ENCODE measurements around the gene SYNGAP1. TPM values are rescaled to one million over a fixed set of nuclear protein-coding genes. Genes with fewer than 3 reads are reported as not detected.

SYNGAP1 gene
- total RNA-seq, 1 experiment from 2014 or later: 18.3 TPM

DNA sequence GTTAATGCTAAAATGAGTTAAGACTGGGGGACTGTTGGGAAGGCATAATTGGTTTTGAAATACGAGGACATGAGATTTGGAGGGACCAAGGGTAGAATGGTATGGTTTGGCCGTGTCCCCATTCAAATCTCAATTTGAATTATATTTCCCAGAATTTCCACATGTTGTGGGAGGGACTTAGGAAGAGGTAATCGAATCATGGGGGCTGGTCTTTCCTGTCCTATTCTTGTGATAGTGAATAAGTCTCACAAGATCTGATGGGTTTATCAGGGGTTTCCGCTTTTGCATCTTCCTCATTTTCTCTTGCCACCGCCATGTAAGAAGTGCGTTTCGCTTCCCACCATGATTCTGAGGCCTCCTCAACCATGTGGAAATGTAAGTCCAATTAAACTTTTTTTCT is 47.2 kb downstream of the SYNGAP1 start:
- ChIA-PET POLR2A (no interaction called here), CTCF (no interaction called here)
- Histone ChIP-seq H3K36me3 (ENCODE audit: control insufficient read depth, insufficient read depth, low read length) (no peaks in the 10 kb centered on the region), H3K4me1 (no peaks in the 10 kb centered on the region), H3K4me3 (ENCODE audit: low read depth, low read length) (no peak overlapping the region), H3K9me3 (0 out of 2 replicates have a peak, but pooled peaks cover 4% of the 10 kb centered on the region), H3K27me3 (replicated peaks; ENCODE audit: control insufficient read depth, insufficient read depth, low read length) (no peaks in the 10 kb centered on the region)
- Mint-ChIP-seq H3K27me3 (ENCODE audit: insufficient read depth, unreplicated experiment) (peaks cover 5% of the 10 kb centered on the region), H3K27ac (ENCODE audit: unreplicated experiment) (no peak overlapping the region), H3K36me3 (ENCODE audit: insufficient read depth, unreplicated experiment) (no peaks in the 10 kb centered on the region), H3K4me3 (ENCODE audit: unreplicated experiment) (no peak overlapping the region), H3K4me1 (ENCODE audit: low read depth, unreplicated experiment) (no peaks in the 10 kb centered on the region), H3K9me3 (ENCODE audit: unreplicated experiment) (no peaks in the 10 kb centered on the region)
- BruUV-seq (replicated peaks): no TSS peak
- DNase-seq: no peak
- intact Hi-C loops (cut with micrococcal nuclease; ENCODE audit: unreplicated experiment): no loop called here
- TF ChIP-seq, protein P1, sequence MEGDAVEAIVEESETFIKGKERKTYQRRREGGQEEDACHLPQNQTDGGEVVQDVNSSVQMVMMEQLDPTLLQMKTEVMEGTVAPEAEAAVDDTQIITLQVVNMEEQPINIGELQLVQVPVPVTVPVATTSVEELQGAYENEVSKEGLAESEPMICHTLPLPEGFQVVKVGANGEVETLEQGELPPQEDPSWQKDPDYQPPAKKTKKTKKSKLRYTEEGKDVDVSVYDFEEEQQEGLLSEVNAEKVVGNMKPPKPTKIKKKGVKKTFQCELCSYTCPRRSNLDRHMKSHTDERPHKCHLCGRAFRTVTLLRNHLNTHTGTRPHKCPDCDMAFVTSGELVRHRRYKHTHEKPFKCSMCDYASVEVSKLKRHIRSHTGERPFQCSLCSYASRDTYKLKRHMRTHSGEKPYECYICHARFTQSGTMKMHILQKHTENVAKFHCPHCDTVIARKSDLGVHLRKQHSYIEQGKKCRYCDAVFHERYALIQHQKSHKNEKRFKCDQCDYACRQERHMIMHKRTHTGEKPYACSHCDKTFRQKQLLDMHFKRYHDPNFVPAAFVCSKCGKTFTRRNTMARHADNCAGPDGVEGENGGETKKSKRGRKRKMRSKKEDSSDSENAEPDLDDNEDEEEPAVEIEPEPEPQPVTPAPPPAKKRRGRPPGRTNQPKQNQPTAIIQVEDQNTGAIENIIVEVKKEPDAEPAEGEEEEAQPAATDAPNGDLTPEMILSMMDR (IDR thresholded peaks at IDR 0.05; ENCODE audit: insufficient read depth in 1 of 2, low read depth in 1 of 2, low read length in 1 of 2, severe bottlenecking in 1 of 2, unreplicated experiment in 1 of 2): no peak

DNA sequence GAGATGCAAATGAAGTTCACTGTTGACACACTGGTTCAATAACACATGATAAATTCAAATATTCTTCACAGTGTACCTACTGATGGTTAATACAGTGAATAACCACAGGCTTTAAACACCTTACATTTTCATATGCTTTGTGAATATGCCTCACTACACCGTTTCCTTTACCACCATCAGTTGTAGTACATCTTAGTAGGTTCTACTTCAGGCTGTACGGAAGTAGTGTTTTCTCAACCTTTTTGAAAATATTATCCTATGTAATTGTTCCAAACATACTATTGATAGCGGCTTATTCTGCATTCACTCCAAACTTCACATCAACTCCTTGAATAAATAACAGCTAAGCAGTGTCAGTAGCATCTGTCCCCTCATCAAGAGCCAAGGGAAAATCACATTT is 49.8 kb downstream of the SYNGAP1 start:
- H3K9me3 ChIP-seq: 0 out of 2 replicates have a peak, but pooled peaks cover 4% of the 10 kb centered on the region
- H3K27me3 ChIP-seq (replicated peaks; ENCODE audit: control insufficient read depth, insufficient read depth, low read length): no peaks in the 10 kb centered on the region
- ChIA-PET CTCF (no interaction called here), POLR2A (no interaction called here)
- Mint-ChIP-seq H3K4me1 (ENCODE audit: low read depth, unreplicated experiment) (no peaks in the 10 kb centered on the region), H3K27me3 (ENCODE audit: insufficient read depth, unreplicated experiment) (no peaks in the 10 kb centered on the region), H3K36me3 (ENCODE audit: insufficient read depth, unreplicated experiment) (no peaks in the 10 kb centered on the region), H3K9me3 (ENCODE audit: unreplicated experiment) (no peaks in the 10 kb centered on the region), H3K4me3 (ENCODE audit: unreplicated experiment) (no peak overlapping the region), H3K27ac (ENCODE audit: unreplicated experiment) (no peak overlapping the region)
- intact Hi-C loops (cut with micrococcal nuclease; ENCODE audit: unreplicated experiment): no loop called here
- BruUV-seq (replicated peaks): no TSS peak
- TF ChIP-seq, protein P1 (IDR thresholded peaks at IDR 0.05; ENCODE audit: insufficient read depth in 1 of 2, low read depth in 1 of 2, low read length in 1 of 2, severe bottlenecking in 1 of 2, unreplicated experiment in 1 of 2): no peak
- no peaks in the 10 kb centered on the region for H3K4me1 ChIP-seq
- DNase-seq: no peak
- H3K36me3 ChIP-seq (ENCODE audit: control insufficient read depth, insufficient read depth, low read length): no peaks in the 10 kb centered on the region
- H3K4me3 ChIP-seq (ENCODE audit: low read depth, low read length): no peak overlapping the region

DNA sequence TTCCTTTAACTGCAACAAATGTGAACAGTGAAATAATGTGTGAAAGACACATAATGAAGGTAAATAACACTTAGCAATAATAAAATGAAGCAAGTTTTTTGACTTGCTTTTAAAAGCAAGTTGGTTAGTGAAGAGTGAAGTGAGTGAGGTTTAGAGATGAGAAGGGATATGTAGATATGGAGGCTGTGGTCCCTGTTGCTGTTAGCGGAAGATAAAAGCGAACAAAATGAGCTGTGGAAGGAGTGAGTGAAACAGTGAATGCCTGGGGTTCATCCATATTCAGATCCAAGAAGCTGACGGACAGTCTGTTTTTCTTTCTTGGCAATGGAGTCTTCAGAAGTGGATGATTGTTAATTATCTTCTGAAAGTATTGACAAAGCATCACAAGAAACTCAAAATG is 58.0 kb downstream of the SYNGAP1 start:
- Mint-ChIP-seq H3K4me3 (ENCODE audit: unreplicated experiment) (no peak overlapping the region), H3K36me3 (ENCODE audit: insufficient read depth, unreplicated experiment) (no peaks in the 10 kb centered on the region), H3K27me3 (ENCODE audit: insufficient read depth, unreplicated experiment) (no peaks in the 10 kb centered on the region), H3K9me3 (ENCODE audit: unreplicated experiment) (no peaks in the 10 kb centered on the region), H3K4me1 (ENCODE audit: low read depth, unreplicated experiment) (peaks cover 12% of the 10 kb centered on the region), H3K27ac (ENCODE audit: unreplicated experiment) (no peak overlapping the region)
- POLR2A ChIA-PET: no interaction called here
- CTCF ChIA-PET: no interaction called here
- BruUV-seq (replicated peaks): no TSS peak
- no peaks in the 10 kb centered on the region for H3K36me3 ChIP-seq (ENCODE audit: control insufficient read depth, insufficient read depth, low read length)
- H3K4me3 ChIP-seq (ENCODE audit: low read depth, low read length): no peak overlapping the region
- DNase-seq: no peak
- no peaks in the 10 kb centered on the region; the same call in 1 of the 2 replicates for H3K9me3 ChIP-seq
- intact Hi-C loops (cut with micrococcal nuclease; ENCODE audit: unreplicated experiment): no loop called here
- no peaks in the 10 kb centered on the region for H3K27me3 ChIP-seq (replicated peaks; ENCODE audit: control insufficient read depth, insufficient read depth, low read length)
- TF ChIP-seq, protein P1 (IDR thresholded peaks at IDR 0.05; ENCODE audit: insufficient read depth in 1 of 2, low read depth in 1 of 2, low read length in 1 of 2, severe bottlenecking in 1 of 2, unreplicated experiment in 1 of 2): no peak
- peaks cover 4% of the 10 kb centered on the region for H3K4me1 ChIP-seq
